SK-N-SH treated with all-trans-retinoic acid at 6 μM for 48 hours (cell line): Measurements from ENCODE around the gene SMYD3.

ENCODE experiments used
- ATAC-seq: fragments of 200-7000 bp; cut with Tn5 transposase; 3 replicates; pipeline ENCODE4 v1.9.1; 2020; ENCODE audit warnings: mild to moderate bottlenecking, moderate library complexity
- ARNTL ChIP-seq: fragments of 450-650 bp; formaldehyde crosslinking; IDR thresholded peaks from 2 replicates; pipeline ENCODE4 v1.5.0; 2020; ENCODE audit warnings: low read depth, mild to moderate bottlenecking, moderate library complexity, borderline replicate concordance
- BACH2 ChIP-seq: fragments of 250-450 bp; sonication (Bioruptor Pico); IDR thresholded peaks from 2 replicates; pipeline ENCODE4 v1.9.0; 2021; ENCODE audit warnings: mild to moderate bottlenecking, borderline replicate concordance
- CSDC2 ChIP-seq: fragments of 250-450 bp; sonication (Bioruptor Pico); IDR thresholded peaks from 2 replicates; pipeline ENCODE4 v1.5.0; 2020; ENCODE audit warnings: mild to moderate bottlenecking, moderate library complexity
- CSRNP3 ChIP-seq: fragments of 250-450 bp; sonication (Bioruptor Pico); IDR thresholded peaks from 2 replicates; pipeline ENCODE4 v1.5.1; 2021; ENCODE audit warnings: mild to moderate bottlenecking, moderate library complexity
- ISL1 ChIP-seq: fragments of 250-450 bp; sonication (Bioruptor Pico); IDR thresholded peaks from 2 replicates; pipeline ENCODE4 v2.1.2; 2022; ENCODE audit warnings: mild to moderate bottlenecking, moderate library complexity
- OSR1 ChIP-seq: fragments of 250-450 bp; sonication (Bioruptor Pico); IDR thresholded peaks from 2 replicates; pipeline ENCODE4 v1.8.0; 2022; ENCODE audit warnings: moderate library complexity, mild to moderate bottlenecking, inconsistent platforms
- PATZ1 ChIP-seq: fragments of 250-450 bp; sonication (Bioruptor Pico); IDR thresholded peaks from 2 replicates; pipeline ENCODE4 v1.8.0; 2020; ENCODE audit warnings: mild to moderate bottlenecking, moderate library complexity, borderline replicate concordance
- POU6F1 ChIP-seq: fragments of 250-450 bp; sonication (Bioruptor Pico); IDR thresholded peaks from 2 replicates; pipeline ENCODE4 v1.8.0; 2021; ENCODE audit warnings: low read depth, mild to moderate bottlenecking, moderate library complexity, borderline replicate concordance
- PPARA ChIP-seq: fragments of 250-450 bp; sonication (Bioruptor Pico); IDR thresholded peaks from 2 replicates; pipeline ENCODE4 v1.5.0; 2020; ENCODE audit warnings: mild to moderate bottlenecking, borderline replicate concordance
- RARB ChIP-seq: fragments of 250-450 bp; sonication (Bioruptor Pico); IDR thresholded peaks from 2 replicates; pipeline ENCODE4 v1.8.0; 2021; ENCODE audit warnings: mild to moderate bottlenecking, moderate library complexity
- SNAI2 ChIP-seq: fragments of 250-450 bp; sonication (Bioruptor Pico); IDR thresholded peaks from 2 replicates; pipeline ENCODE4 v1.5.0; 2020; ENCODE audit warnings: mild to moderate bottlenecking, moderate library complexity
- TCF4 ChIP-seq: fragments of 250-450 bp; sonication (Bioruptor Pico); IDR thresholded peaks from 2 replicates; pipeline ENCODE4 v1.8.0; 2021; ENCODE audit warnings: mild to moderate bottlenecking, moderate library complexity, borderline replicate concordance
- TOX ChIP-seq: fragments of 250-450 bp; sonication (Bioruptor Pico); IDR thresholded peaks from 2 replicates; pipeline ENCODE4 v1.8.0; 2021; ENCODE audit warnings: mild to moderate bottlenecking, moderate library complexity, borderline replicate concordance
- TSHZ2 ChIP-seq: fragments of 250-450 bp; sonication (Bioruptor Pico); IDR thresholded peaks from 2 replicates; pipeline ENCODE4 v1.5.0; 2020; ENCODE audit warnings: mild to moderate bottlenecking, moderate library complexity
- ZC3H10 ChIP-seq: fragments of 250-450 bp; sonication (Bioruptor Pico); IDR thresholded peaks from 2 replicates; pipeline ENCODE4 v1.5.1; 2021; ENCODE audit warnings: mild to moderate bottlenecking, moderate library complexity
- ZFP3 ChIP-seq: fragments of 250-450 bp; sonication (Bioruptor Pico); IDR thresholded peaks from 2 replicates; pipeline ENCODE4 v1.5.0; 2020; ENCODE audit warnings: mild to moderate bottlenecking, moderate library complexity
- ZFP30 ChIP-seq: fragments of 450-650 bp; formaldehyde crosslinking; IDR thresholded peaks from 2 replicates; pipeline ENCODE4 v1.5.0; 2022; ENCODE audit warnings: mild to moderate bottlenecking, moderate library complexity
- ZNF565 ChIP-seq: fragments of 450-650 bp; formaldehyde crosslinking; conservative IDR thresholded peaks from 2 replicates; pipeline ENCODE4 v1.5.0; 2020; ENCODE audit warnings: low read depth, mild to moderate bottlenecking, moderate library complexity
- ZNF70 ChIP-seq: fragments of 450-650 bp; formaldehyde crosslinking; IDR thresholded peaks from 2 replicates; pipeline ENCODE4 v1.5.0; 2020; ENCODE audit warnings: mild to moderate bottlenecking, moderate library complexity
- ZNF8 ChIP-seq: fragments of 450-650 bp; formaldehyde crosslinking; IDR thresholded peaks from 2 replicates; pipeline ENCODE4 v1.5.0; 2020; ENCODE audit warnings: mild to moderate bottlenecking, moderate library complexity

SMYD3 gene

GRCh38 chr1:245906207-245906606 lies 600.9 kb downstream of the SMYD3 start (continued):
- TF ChIP-seq CSRNP3 (CRISPR knock-in tag) (no peak), TCF4 (no peak), BACH2 (CRISPR knock-in tag) (no peak), ARNTL (CRISPR knock-in tag) (no peak), POU6F1 (CRISPR knock-in tag) (no peak), PPARA (CRISPR knock-in tag) (no peak)

GRCh38 chr1:245903851-245904250 lies 603.2 kb downstream of the SMYD3 start:
- no peak for ATAC-seq
- no peak for TF ChIP-seq ZFP30 (CRISPR knock-in tag)
- no peak for TF ChIP-seq ARNTL (CRISPR knock-in tag)
- no peak for TF ChIP-seq TSHZ2 (CRISPR knock-in tag)
- TF ChIP-seq ZC3H10 (CRISPR knock-in tag) = no peak
- TF ChIP-seq RARB (CRISPR knock-in tag) = no peak
- no peak for TF ChIP-seq CSRNP3 (CRISPR knock-in tag)
- TF ChIP-seq OSR1 (CRISPR knock-in tag) = no peak
- no peak for TF ChIP-seq TCF4
- TF ChIP-seq, all 23 proteins: peak for 0

- no peak for TF ChIP-seq BACH2 (CRISPR knock-in tag)
- TF ChIP-seq ISL1 (CRISPR knock-in tag) = no peak
- no peak for TF ChIP-seq RARB (CRISPR knock-in tag)
- no peak for TF ChIP-seq TCF4
- no peak for TF ChIP-seq OSR1 (CRISPR knock-in tag)
- TF ChIP-seq ZC3H10 (CRISPR knock-in tag) = no peak
- no peak for TF ChIP-seq ZNF8 (CRISPR knock-in tag)
- TF ChIP-seq CSDC2 (CRISPR knock-in tag) = no peak
- no peak for TF ChIP-seq ARNTL (CRISPR knock-in tag)
- no peak for TF ChIP-seq PATZ1 (CRISPR knock-in tag)
- no peak for TF ChIP-seq ZNF70 (CRISPR knock-in tag)
- no peak for TF ChIP-seq ZNF565
- no peak for TF ChIP-seq TOX
- TF ChIP-seq SNAI2 (CRISPR knock-in tag) = no peak
- no peak for TF ChIP-seq PPARA (CRISPR knock-in tag)
- TF ChIP-seq ZFP30 (CRISPR knock-in tag) = no peak
- TF ChIP-seq ZFP3 (CRISPR knock-in tag) = no peak
- no peak for ATAC-seq
Observed at GRCh38 chr1:245901565-245901964, 605.5 kb downstream of the SMYD3 start.
